HCT116 (cell line): Measurements from ENCODE around the gene ARHGEF16.

ENCODE experiments used
- CBX3 ChIP-seq: IDR thresholded peaks from 2 replicates; pipeline ENCODE4 v1.6.1; 2012; ENCODE audit warnings: low read depth
- EZH2 ChIP-seq: fragments of 200-600 bp; sonication (generic); IDR thresholded peaks from 2 replicates; pipeline ENCODE4 v1.6.1; 2017; ENCODE audit warnings: antibody characterized with exemption, mixed run types
- EZH2phosphoT487 ChIP-seq: fragments of 200-600 bp; IDR thresholded peaks from 2 replicates; pipeline ENCODE4 v1.6.1; 2018; ENCODE audit warnings: antibody characterized with exemption, borderline replicate concordance
- POLR2A ChIP-seq: IDR thresholded peaks from 2 replicates; pipeline ENCODE4 v1.7.0; 2011; ENCODE audit warnings: borderline replicate concordance; ENCODE audit not compliant: insufficient read depth, insufficient read length; ENCODE audit errors: extremely low read depth
- REST ChIP-seq: IDR thresholded peaks from 2 replicates; pipeline ENCODE4 v1.6.1; 2012; ENCODE audit warnings: low read depth
- SRF ChIP-seq: IDR thresholded peaks from 2 replicates; pipeline ENCODE4 v1.6.1; 2012; ENCODE audit warnings: low read depth
- TF ChIP-seq, protein P1 (sequence below), 3 experiments: fragments of 200-600 bp in 1 of 3; sonication (generic) in 1 of 3; IDR thresholded peaks in 2 of 3; conservative IDR thresholded peaks in 1 of 3; 2 replicates each; pipeline ENCODE4 v1.5.1; 2012 to 2017; ENCODE audit warnings: low read depth in 2 of 3, low read length in 2 of 3, antibody characterized with exemption in 1 of 3, borderline replicate concordance in 1 of 3, control low read depth in 1 of 3, mild to moderate bottlenecking in 1 of 3, mixed read lengths in 1 of 3, mixed run types in 1 of 3, moderate library complexity in 1 of 3; ENCODE audit not compliant: insufficient read depth in 1 of 3
- TF ChIP-seq, protein P2 (sequence below): IDR thresholded peaks from 2 replicates; pipeline ENCODE4 v1.6.1; 2012

- no peak for TF ChIP-seq EZH2
- TF ChIP-seq, protein P1, sequence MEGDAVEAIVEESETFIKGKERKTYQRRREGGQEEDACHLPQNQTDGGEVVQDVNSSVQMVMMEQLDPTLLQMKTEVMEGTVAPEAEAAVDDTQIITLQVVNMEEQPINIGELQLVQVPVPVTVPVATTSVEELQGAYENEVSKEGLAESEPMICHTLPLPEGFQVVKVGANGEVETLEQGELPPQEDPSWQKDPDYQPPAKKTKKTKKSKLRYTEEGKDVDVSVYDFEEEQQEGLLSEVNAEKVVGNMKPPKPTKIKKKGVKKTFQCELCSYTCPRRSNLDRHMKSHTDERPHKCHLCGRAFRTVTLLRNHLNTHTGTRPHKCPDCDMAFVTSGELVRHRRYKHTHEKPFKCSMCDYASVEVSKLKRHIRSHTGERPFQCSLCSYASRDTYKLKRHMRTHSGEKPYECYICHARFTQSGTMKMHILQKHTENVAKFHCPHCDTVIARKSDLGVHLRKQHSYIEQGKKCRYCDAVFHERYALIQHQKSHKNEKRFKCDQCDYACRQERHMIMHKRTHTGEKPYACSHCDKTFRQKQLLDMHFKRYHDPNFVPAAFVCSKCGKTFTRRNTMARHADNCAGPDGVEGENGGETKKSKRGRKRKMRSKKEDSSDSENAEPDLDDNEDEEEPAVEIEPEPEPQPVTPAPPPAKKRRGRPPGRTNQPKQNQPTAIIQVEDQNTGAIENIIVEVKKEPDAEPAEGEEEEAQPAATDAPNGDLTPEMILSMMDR (IDR thresholded peaks at IDR 0.05 in 2 of 3, conservative IDR thresholded peaks at IDR 0.05 in 1 of 3; ENCODE audit: borderline replicate concordance in 1 of 3, insufficient read depth in 1 of 3, low read depth in 2 of 3, low read length in 2 of 3), result no peak
- TF ChIP-seq SRF, result no peak
- TF ChIP-seq EZH2phosphoT487, result no peak
- TF ChIP-seq, protein P2, sequence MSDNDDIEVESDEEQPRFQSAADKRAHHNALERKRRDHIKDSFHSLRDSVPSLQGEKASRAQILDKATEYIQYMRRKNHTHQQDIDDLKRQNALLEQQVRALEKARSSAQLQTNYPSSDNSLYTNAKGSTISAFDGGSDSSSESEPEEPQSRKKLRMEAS, result no peak
- no peak for TF ChIP-seq REST
- no peak for TF ChIP-seq CBX3
- TF ChIP-seq POLR2A, result no peak
Observed at GRCh38 chr1:3483380-3483779, 28.9 kb downstream of the ARHGEF16 start.
